Smooth muscle cell (in vitro differentiated cells): Measurements from ENCODE around the gene PEX3. TPM values are rescaled to one million over a fixed set of nuclear protein-coding genes. Genes with fewer than 3 reads are reported as not detected.

ENCODE experiments used
- DNase-seq: peaks from one replicate; lab custom pipeline; 2025; ENCODE audit not compliant: unreplicated experiment; lab: John Stamatoyannopoulos, UW
- H2AFZ ChIP-seq: fragments of 200-600 bp; sonication (generic); 2 replicates; pipeline ENCODE4 v1.6.0; 2016; ENCODE audit warnings: antibody characterized with exemption, low read depth, mild to moderate bottlenecking
- H3F3A ChIP-seq: fragments of 200-600 bp; sonication (generic); 2 replicates; pipeline ENCODE4 v1.6.0; 2017; ENCODE audit warnings: antibody characterized with exemption, low read depth
- H3K27ac ChIP-seq: fragments of 200-600 bp; sonication (generic); 2 replicates; pipeline ENCODE4 v1.5.1; 2016; ENCODE audit warnings: low read depth, mild to moderate bottlenecking
- H3K27me3 ChIP-seq: fragments of 200-600 bp; sonication (generic); 2 replicates; pipeline ENCODE4 v1.6.1; 2016; ENCODE audit warnings: low read depth, mild to moderate bottlenecking
- H3K36me3 ChIP-seq: fragments of 200-600 bp; sonication (generic); 2 replicates; pipeline ENCODE4 v1.5.1; 2016; ENCODE audit warnings: low read depth
- H3K4me1 ChIP-seq: fragments of 200-600 bp; sonication (generic); 2 replicates; pipeline ENCODE4 v1.5.1; 2016; ENCODE audit warnings: low read depth
- H3K4me2 ChIP-seq: fragments of 200-600 bp; sonication (generic); 2 replicates; pipeline ENCODE4 v1.6.0; 2016; ENCODE audit warnings: mild to moderate bottlenecking
- H3K4me3 ChIP-seq: fragments of 200-600 bp; sonication (generic); 2 replicates; pipeline ENCODE4 v1.5.1; 2016; ENCODE audit warnings: mild to moderate bottlenecking
- H3K79me2 ChIP-seq: fragments of 200-600 bp; sonication (generic); 2 replicates; pipeline ENCODE4 v1.6.0; 2016; ENCODE audit warnings: low read depth, mild to moderate bottlenecking
- H3K9ac ChIP-seq: fragments of 200-600 bp; sonication (generic); 2 replicates; pipeline ENCODE4 v1.6.0; 2016; ENCODE audit warnings: low read depth
- H3K9me3 ChIP-seq: fragments of 200-600 bp; sonication (generic); replicated peaks from 2 replicates; pipeline ENCODE4 v1.5.1; 2016; ENCODE audit warnings: low read depth
- H4K20me1 ChIP-seq: fragments of 200-600 bp; sonication (generic); 2 replicates; pipeline ENCODE4 v1.6.0; 2016; ENCODE audit warnings: low read depth
- CTCF ChIP-seq: fragments of 200-600 bp; sonication (generic); IDR thresholded peaks from 2 replicates; pipeline ENCODE4 v1.5.1; 2017; ENCODE audit warnings: borderline replicate concordance, mild to moderate bottlenecking, antibody characterized with exemption; ENCODE audit not compliant: insufficient read depth, poor library complexity, severe bottlenecking
- WGBS: methylation state at CpG from one replicate; pipeline ENCODE4 v1.1.7; 2016; ENCODE audit warnings: low lambda C conversion rate; 5-methylcytosine and 5-hydroxymethylcytosine counted together
- polyA plus RNA-seq: library from polyadenylated mRNA; unstranded; fragments of >200 nt; fragmentation: Nextera tagmentation; extraction: Ambion mirVana; gene quantifications from 2 replicates; pipeline ENCODE4 v1.2.1, GENCODE V29; 2016
- total RNA-seq: library from RNA; depleted of rRNA; stranded (reverse); fragments of >200 nt; gene quantifications from 2 replicates; pipeline ENCODE4 v1.2.3, GENCODE V29; 2014

The PEX3 gene
- total and polyA plus RNA-seq, 2 experiments from 2014 or later = 14.3 to 15.0 TPM

GRCh38 chr6:143538374-143538773 lies 87.8 kb downstream of the PEX3 start:
- TF ChIP-seq CTCF = no peak
- Histone ChIP-seq H3F3A (no peaks in the 10 kb centered on the region), H3K9me3 (no peaks in the 10 kb centered on the region), H4K20me1 (no peaks in the 10 kb centered on the region), H2AFZ (no peak overlapping the region), H3K4me3 (no peak overlapping the region), H3K27me3 (peaks cover 46% of the 10 kb centered on the region), H3K36me3 (no peaks in the 10 kb centered on the region), H3K9ac (no peak overlapping the region), H3K27ac (no peak overlapping the region), H3K4me1 (no peaks in the 10 kb centered on the region), H3K4me2 (no peak overlapping the region), H3K79me2 (no peaks in the 10 kb centered on the region)
- no peak for DNase-seq
- 98% methylated on average over 7 of the region's 7 CpGs for WGBS

- no peak overlapping the region for H3K27ac ChIP-seq
- no peak for DNase-seq
- TF ChIP-seq CTCF = no peak
- peaks cover 40% of the 10 kb centered on the region for H3K27me3 ChIP-seq
- H3K9me3 ChIP-seq = no peaks in the 10 kb centered on the region
- no peaks in the 10 kb centered on the region for H3K4me1 ChIP-seq
- no peak overlapping the region for H3K4me2 ChIP-seq
- no peaks in the 10 kb centered on the region for H3K36me3 ChIP-seq
- H3F3A ChIP-seq = no peaks in the 10 kb centered on the region
- no peaks in the 10 kb centered on the region for H4K20me1 ChIP-seq
- H3K79me2 ChIP-seq = no peaks in the 10 kb centered on the region
- WGBS = 97% methylated on average over 4 of the region's 4 CpGs
- H2AFZ ChIP-seq = no peak overlapping the region
- H3K4me3 ChIP-seq = no peak overlapping the region
- no peak overlapping the region for H3K9ac ChIP-seq
Measured at GRCh38 chr6:143539106-143539505, 88.5 kb downstream of the PEX3 start.

GRCh38 chr6:143539734-143540133 lies 89.1 kb downstream of the PEX3 start:
- Histone ChIP-seq H2AFZ (no peak overlapping the region), H3K9ac (no peak overlapping the region), H4K20me1 (no peaks in the 10 kb centered on the region), H3K9me3 (no peaks in the 10 kb centered on the region), H3K27me3 (peaks cover 34% of the 10 kb centered on the region), H3K79me2 (no peaks in the 10 kb centered on the region), H3F3A (no peaks in the 10 kb centered on the region), H3K36me3 (no peaks in the 10 kb centered on the region), H3K27ac (no peak overlapping the region), H3K4me3 (no peak overlapping the region), H3K4me2 (no peak overlapping the region), H3K4me1 (no peaks in the 10 kb centered on the region)
- no peak for TF ChIP-seq CTCF
- WGBS = 54% methylated on average over 7 of the region's 7 CpGs
- no peak for DNase-seq

GRCh38 chr6:143540192-143540591 lies 89.6 kb downstream of the PEX3 start:
- no peak for TF ChIP-seq CTCF
- no peaks in the 10 kb centered on the region for H3K9me3 ChIP-seq
- WGBS = 72% methylated on average over 3 of the region's 3 CpGs
- H3K4me3 ChIP-seq = no peak overlapping the region
- no peaks in the 10 kb centered on the region for H4K20me1 ChIP-seq
- H3F3A ChIP-seq = no peaks in the 10 kb centered on the region
- no peaks in the 10 kb centered on the region for H3K79me2 ChIP-seq
- H3K4me2 ChIP-seq = no peak overlapping the region
- H3K27me3 ChIP-seq = peaks cover 30% of the 10 kb centered on the region
- no peaks in the 10 kb centered on the region for H3K36me3 ChIP-seq
- no peak for DNase-seq
- no peak overlapping the region for H2AFZ ChIP-seq
- no peak overlapping the region for H3K27ac ChIP-seq
- no peak overlapping the region for H3K9ac ChIP-seq
- no peaks in the 10 kb centered on the region for H3K4me1 ChIP-seq
